NCI-H2196 treated with DMSO at 0.1 percent for 48 hours (cell line): Measurements from ENCODE around the gene RIPPLY3.
"Not testable (repeated sequence)": the region's sequence is repeated elsewhere in the genome, so short reads cannot be mapped to it uniquely, and the experiment has no call there.

ENCODE experiments used
- DNase-seq: peaks from one replicate; lab custom pipeline; 2025; ENCODE audit not compliant: unreplicated experiment; lab: John Stamatoyannopoulos, UW

The RIPPLY3 gene

DNA sequence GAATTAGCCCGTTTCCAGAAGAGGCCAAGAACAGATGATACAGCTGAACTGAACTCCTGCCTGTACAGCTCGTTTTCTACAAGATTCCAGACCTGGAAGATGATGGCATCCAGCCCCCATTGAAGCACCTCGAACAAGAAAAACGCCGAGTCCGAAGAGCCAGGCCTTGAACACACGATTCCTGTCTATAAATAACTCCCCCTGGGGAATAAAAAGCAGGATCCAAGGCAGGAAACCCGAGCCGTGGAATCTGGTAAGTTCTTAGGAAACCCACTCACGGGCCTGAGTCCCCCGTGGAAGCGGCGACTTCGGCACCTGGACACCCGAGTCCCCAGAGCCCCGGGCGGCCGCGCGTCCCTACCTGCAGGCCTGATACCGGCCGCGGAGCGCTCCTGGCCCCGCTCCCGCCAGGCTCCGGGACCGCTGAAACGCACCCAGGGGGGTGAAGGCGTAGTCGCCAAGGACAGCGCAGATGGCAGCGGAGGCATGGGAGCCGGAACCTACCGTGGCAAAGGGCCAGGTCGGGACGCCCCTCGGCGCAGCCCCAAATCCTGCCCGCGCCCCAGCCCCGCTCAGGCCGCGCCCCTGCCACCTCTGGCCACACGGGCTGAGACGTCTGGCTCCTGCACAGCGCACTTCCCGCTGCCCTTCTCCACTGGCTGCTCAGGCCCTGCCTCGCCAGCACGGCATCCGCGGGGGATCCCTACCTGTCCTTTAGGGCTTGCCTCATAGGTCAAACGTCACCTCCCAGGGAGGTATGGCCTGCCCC is 26.0 kb upstream of the RIPPLY3 start:
- DNase-seq: peak; percentile 24

DNA sequence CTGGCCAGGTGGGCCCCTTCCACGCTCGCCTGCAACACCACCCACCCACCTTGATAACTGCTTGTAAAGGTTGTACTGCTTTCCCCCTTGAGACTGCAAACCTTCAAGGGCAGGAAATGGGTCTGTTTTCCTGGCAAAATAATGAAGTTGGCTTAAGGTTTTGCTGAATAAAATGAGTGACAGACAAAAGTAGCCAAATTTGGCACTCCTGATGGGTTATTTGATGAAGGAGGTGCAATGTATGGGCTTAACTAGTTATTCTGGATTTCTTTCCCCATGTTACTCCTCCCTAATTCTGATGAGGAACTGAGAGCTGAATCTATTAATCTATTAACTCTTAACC is 25.5 kb upstream of the RIPPLY3 start:
- no peak for DNase-seq

DNA sequence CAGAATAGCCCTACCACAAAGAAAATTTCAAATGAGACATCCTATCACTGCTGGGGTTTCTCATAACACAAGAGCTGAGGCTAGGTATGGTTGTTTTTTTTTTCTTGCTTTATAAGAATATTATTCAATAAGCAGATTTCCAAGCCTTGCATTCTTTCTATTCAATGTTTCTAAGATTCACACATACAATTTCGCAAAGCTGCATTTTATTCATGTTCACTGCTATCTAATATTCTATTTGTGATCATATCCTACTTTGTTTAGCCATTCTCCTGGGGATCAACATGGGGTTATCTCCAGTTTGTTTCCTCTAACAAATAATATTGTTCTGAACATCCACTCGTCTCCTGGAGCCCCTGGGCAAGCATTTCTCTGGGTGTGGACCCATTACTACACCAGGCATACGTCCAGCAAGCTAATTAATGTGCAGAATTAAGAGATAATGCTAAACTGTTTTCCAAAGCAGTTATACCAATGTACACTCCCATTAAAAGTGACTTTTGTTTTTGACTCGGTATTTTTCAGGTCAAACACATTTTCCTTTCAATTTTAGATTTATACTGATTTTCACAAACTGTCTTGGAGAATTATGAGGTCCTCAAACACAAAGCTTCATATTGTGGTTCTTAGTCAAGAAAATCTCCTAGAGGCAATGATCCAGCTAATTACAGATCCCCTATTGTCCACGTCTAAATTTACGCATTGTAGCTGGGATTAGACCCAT is 24.4 kb upstream of the RIPPLY3 start:
- DNase-seq: no peak

- no peak for DNase-seq
These were observed 20.5 kb upstream of the RIPPLY3 start for GRCh38 chr21:36985751-36986594.

DNA sequence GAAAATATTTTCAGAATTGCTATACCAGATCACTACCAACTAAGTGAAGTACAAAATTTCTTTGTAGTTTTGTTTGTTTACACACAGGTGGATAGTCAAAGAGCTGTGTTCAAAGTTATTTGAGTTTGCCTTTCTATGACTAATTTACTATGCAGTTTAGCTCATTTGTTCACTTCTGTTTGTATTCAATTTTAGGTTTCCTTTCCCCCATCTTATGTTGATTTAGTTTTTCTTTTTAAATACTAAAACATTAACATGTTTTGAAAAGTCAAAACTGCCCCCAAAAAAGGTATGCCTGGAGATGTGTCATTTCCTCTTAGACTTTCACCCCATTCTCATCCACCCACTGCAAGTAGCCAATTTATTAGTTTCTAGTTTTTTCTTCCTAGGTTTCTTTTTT is 18.7 kb upstream of the RIPPLY3 start:
- DNase-seq: no peak

GRCh38 chr21:36988536-36988935 is 18.0 kb upstream of the RIPPLY3 start:
- no peak for DNase-seq

DNA sequence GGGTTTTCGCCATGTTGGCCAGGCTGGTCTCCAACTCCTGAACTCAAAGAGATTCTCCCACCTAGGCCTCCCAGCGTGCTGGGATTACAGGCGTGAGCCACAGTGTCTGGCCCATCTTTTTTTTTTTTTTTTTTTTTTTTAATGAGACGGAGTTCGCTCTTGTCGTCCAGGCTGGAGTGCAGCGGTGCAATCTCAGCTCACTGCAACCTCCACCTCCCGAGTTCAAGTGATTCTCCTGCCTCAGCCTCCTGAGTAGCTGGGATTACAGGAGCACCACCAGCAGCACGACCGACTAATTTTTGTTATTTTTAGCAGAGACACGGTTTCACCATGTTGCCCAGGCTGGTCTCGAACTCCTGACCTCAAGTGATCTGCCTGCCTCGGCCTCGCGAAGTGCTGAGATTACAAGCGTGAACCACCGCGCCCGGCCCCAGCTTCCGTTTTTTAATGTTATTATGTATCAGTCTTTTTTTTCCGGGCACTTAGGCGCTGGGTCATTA is 17.3 kb upstream of the RIPPLY3 start:
- DNase-seq: not testable (repeated sequence)

GRCh38 chr21:36989699-36990507 is 16.6 kb upstream of the RIPPLY3 start:
- DNase-seq: peak; percentile 90

DNA sequence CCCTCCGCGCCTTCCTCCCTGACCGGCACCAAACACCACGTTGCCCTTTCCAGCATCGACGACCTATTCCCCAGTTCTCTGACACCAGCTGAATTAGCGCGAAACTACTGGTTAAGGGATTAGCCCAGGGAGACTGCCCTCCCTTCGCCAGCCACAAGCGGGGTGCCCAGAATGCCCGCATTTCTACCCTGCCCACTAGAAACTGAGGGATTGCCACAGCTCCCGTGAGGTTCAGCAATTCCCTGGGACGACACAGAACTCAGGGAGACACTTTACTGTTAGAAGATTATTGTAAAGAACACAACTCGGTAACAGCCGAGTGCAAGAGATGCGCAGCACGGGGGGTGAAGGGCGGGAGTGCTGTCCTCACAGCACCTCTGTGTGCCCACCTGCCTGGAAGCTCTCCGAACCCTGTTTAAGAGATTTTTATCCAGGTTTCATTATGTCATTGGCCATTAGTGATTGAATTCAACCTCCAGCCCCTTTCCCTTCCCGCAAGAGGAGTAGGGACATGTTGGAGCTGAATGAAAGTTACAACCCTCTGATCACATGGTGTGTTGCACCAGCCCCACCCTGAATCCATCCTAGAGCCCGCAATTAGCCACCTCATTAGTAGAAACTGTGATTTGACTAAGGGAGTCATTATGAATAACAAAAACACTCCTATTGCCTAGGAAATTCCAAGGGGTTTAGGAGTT is 15.8 kb upstream of the RIPPLY3 start:
- no peak for DNase-seq

DNA sequence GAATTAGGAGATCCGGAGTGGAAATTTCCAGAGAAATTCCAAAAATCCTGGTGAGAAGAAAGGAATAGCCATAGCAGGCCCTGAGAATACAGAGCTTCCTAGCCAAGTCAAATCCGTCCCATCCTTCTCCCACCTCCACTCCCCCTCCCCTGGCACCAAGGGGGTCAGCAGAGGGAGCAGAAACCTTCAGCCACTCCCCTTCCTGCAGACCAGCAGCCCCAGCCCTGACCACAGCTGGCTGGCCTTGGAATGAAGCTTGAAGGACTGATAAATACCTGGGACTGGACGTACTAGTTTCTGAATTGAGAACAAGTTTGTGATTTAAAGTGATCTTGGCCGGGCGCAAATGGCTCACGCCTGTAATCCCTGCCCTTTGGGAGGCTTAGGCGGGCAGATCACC is 13.8 kb upstream of the RIPPLY3 start:
- DNase-seq: no peak

- no peak for DNase-seq
These were observed 11.9 kb upstream of the RIPPLY3 start for GRCh38 chr21:36994501-36995158.

GRCh38 chr21:36995285-36995684 is 11.2 kb upstream of the RIPPLY3 start:
- DNase-seq: not testable (repeated sequence)

- no peak for DNase-seq
These were observed 7.2 kb upstream of the RIPPLY3 start for GRCh38 chr21:36999131-36999898.

DNA sequence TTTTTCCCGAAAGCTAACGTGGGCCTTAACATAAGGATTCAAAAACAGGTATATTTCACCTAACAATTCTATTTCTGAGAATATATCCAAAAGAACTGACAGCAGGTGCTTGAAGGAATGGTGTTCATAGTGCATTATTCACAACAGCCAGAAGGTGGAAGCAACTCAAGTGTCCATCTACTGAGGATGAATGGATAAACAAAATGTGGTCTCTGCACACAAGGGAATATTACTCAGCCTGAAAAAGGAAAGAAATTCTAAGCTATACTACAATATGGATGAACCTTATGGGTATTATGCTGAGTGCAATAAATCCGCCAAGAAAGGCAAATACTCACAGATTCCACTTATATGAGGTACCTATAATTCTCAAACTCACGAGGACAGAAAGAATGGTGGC is 6.1 kb upstream of the RIPPLY3 start:
- DNase-seq: no peak

GRCh38 chr21:37001441-37001840 is 5.1 kb upstream of the RIPPLY3 start:
- no peak for DNase-seq

DNA sequence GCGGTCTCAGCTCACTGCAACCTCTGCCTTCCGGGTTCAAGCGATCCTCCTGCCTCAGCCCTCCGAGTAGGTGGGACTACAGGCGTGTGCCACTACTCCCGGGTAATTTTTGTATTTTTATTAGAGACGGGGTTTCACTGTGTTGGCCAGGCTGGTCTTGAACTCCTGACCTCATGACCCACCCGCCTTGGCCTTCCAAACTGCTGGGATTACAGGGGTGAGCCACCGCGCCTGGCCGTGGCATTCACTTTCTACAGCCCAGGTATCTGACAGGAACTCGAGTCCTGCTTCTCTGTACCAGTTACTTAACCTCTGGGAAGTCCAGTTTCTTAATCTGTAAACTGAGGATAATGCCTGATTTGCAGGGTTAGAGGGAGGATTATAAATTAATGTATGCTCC is 3.7 kb upstream of the RIPPLY3 start:
- DNase-seq: not testable (repeated sequence)

DNA sequence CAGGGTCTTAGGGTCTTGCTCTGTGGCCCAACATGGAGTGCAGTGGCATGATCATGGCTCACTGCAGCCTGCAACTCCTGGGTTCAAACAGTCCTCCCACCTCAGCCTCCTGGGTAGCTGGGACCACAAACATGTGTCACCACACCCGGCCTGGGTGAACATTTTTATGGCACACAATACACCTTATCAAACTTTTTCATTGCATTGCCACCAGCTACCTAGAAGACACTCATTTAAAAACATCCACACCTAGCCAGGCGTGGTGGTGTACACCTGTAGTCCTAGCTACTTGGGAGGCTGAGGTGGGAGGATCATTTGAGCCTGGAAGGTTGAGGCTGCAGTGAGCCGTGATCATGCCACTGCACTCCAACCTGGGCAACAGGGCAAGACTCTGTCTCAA is 2.6 kb upstream of the RIPPLY3 start:
- DNase-seq: not testable (repeated sequence)

DNA sequence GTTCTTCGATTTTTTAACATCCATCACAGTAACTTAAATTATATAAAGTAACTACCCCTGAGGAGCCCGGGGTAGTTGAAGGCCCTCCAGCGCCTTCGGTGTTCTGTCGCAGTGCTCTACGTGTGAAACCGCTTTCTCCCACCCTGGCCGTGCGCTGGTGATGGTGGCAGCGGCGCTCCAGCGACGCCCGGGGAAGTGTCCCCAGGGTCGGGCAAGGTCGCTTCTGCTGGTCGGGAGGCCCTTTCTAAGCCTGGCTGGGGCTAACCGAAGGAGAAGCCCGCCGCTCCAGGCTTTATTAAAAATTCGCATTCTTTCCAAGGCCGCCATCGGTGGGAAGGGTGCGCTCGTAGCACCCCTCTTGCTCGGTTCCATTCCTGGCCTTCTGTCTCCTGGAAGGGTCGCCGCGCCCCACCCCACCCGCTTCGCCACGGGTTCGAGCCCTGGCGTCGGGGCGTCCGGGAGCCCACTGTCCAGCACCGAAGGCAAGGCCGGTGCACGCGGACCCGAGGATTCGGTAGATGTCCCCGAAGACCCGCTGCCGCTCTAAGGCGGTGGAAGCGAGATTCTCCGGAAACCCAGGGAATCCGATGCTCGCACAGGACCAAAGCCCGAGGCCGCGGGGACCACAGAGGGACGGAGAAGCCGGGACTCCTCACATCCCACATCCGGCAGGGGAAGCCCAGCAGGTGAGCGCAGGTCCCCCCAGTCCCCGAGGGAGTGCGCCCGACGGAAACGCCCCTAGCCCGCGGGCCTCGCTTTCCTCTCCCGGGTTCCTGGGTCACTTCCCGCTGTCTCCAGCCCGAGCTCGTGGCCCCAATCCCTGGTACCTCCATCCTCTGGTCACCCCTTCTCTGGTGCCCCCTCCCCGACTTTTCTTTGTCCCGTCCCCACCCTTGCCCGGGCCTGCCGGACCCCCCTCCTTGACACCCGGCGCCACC is 685 bp upstream of the RIPPLY3 start:
- no peak for DNase-seq
